Measurements from ENCODE around the gene COTL1.

COTL1 gene

GRCh38 chr16:84661418-84662060, 43.7 kb upstream of the COTL1 start:
- TF ChIP-seq, protein P1, sequence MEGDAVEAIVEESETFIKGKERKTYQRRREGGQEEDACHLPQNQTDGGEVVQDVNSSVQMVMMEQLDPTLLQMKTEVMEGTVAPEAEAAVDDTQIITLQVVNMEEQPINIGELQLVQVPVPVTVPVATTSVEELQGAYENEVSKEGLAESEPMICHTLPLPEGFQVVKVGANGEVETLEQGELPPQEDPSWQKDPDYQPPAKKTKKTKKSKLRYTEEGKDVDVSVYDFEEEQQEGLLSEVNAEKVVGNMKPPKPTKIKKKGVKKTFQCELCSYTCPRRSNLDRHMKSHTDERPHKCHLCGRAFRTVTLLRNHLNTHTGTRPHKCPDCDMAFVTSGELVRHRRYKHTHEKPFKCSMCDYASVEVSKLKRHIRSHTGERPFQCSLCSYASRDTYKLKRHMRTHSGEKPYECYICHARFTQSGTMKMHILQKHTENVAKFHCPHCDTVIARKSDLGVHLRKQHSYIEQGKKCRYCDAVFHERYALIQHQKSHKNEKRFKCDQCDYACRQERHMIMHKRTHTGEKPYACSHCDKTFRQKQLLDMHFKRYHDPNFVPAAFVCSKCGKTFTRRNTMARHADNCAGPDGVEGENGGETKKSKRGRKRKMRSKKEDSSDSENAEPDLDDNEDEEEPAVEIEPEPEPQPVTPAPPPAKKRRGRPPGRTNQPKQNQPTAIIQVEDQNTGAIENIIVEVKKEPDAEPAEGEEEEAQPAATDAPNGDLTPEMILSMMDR (IDR thresholded peaks at IDR 0.05) = no peak
- no peak overlapping the region for H3K4me3 ChIP-seq (ENCODE audit: low read depth in 1 of 2, low read length in 1 of 2)
- H3K27ac ChIP-seq = no peak overlapping the region
- H3K4me1 ChIP-seq (ENCODE audit: control insufficient read depth in 1 of 2, insufficient read depth in 1 of 2, low read depth in 1 of 2, low read length in 1 of 2) = no peaks in the 10 kb centered on the region
- no peaks in the 10 kb centered on the region for H3K9me3 ChIP-seq
- H3K36me3 ChIP-seq = peaks cover 99% of the 10 kb centered on the region
- H3K27me3 ChIP-seq = no peaks in the 10 kb centered on the region

GRCh38 chr16:84660973-84661372, 43.1 kb upstream of the COTL1 start:
- TF ChIP-seq, protein P1 (IDR thresholded peaks at IDR 0.05) = no peak
- no peak overlapping the region for H3K27ac ChIP-seq
- peaks cover 93% of the 10 kb centered on the region for H3K36me3 ChIP-seq
- H3K4me1 ChIP-seq (ENCODE audit: control insufficient read depth in 1 of 2, insufficient read depth in 1 of 2, low read depth in 1 of 2, low read length in 1 of 2) = no peaks in the 10 kb centered on the region
- no peak overlapping the region for H3K4me3 ChIP-seq (ENCODE audit: low read depth in 1 of 2, low read length in 1 of 2)
- no peaks in the 10 kb centered on the region for H3K9me3 ChIP-seq
- H3K27me3 ChIP-seq = no peaks in the 10 kb centered on the region

DNA sequence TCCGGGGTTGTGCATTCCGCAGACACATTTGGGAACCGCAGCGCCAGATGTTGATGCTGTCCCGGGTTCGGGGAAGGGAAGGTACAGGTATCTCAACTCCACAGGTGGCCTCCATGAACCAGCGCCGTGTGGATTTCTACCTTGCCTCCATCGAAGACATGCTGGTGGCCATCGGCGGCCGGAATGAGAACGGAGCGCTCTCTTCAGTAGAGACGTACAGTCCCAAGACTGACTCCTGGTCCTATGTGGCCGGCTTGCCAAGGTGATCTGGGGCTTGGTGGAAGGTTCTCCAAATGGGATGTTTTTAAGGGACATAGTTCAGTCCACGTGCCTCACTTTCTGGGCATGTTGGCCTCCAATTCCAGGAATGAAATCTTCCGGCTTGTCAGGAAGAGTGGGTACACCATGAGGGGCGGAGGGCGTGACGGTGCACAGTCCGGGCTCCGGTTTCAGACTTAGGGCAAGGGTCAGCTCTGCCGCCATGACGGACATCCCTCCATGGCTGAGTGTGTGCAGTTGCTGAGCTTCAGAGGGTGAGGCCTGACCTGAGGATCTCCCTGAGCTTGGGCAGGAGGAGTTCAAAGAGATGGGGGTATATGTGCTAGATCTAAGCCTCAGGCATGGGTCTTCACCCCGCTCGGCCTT, 41.9 kb upstream of the COTL1 start:
- Histone ChIP-seq H3K27ac (no peak overlapping the region), H3K4me1 (ENCODE audit: control insufficient read depth in 1 of 2, insufficient read depth in 1 of 2, low read depth in 1 of 2, low read length in 1 of 2) (no peaks in the 10 kb centered on the region), H3K27me3 (no peaks in the 10 kb centered on the region), H3K36me3 (peaks cover 87% of the 10 kb centered on the region), H3K4me3 (ENCODE audit: low read depth in 1 of 2, low read length in 1 of 2) (no peak overlapping the region), H3K9me3 (no peaks in the 10 kb centered on the region)
- TF ChIP-seq, protein P1 (IDR thresholded peaks at IDR 0.05) = no peak

DNA sequence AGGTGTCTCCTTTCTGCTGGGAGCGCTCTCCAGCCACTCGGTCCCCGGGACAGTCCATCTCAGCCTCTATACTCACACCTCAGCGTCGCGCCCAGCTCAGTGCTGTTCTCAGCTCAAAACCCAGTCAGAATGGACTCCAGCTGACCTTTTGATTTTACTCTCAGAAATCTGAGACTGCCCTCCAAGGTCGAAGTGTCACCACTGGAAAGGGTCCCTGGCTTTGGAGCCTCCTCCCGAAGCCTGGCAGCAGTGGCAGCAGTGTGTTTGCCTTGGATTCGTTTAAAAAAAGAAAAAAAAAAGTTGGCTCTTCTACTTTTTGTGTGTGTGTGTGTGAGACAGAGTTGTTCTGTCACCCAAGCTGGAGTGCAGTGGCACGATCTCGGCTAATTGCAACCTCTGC, 40.8 kb upstream of the COTL1 start:
- Histone ChIP-seq H3K9me3 (no peaks in the 10 kb centered on the region), H3K36me3 (peaks cover 82% of the 10 kb centered on the region), H3K27me3 (no peaks in the 10 kb centered on the region), H3K27ac (no peak overlapping the region), H3K4me3 (ENCODE audit: low read depth in 1 of 2, low read length in 1 of 2) (no peak overlapping the region), H3K4me1 (ENCODE audit: control insufficient read depth in 1 of 2, insufficient read depth in 1 of 2, low read depth in 1 of 2, low read length in 1 of 2) (no peaks in the 10 kb centered on the region)
- TF ChIP-seq, protein P1 (IDR thresholded peaks at IDR 0.05) = no peak

DNA sequence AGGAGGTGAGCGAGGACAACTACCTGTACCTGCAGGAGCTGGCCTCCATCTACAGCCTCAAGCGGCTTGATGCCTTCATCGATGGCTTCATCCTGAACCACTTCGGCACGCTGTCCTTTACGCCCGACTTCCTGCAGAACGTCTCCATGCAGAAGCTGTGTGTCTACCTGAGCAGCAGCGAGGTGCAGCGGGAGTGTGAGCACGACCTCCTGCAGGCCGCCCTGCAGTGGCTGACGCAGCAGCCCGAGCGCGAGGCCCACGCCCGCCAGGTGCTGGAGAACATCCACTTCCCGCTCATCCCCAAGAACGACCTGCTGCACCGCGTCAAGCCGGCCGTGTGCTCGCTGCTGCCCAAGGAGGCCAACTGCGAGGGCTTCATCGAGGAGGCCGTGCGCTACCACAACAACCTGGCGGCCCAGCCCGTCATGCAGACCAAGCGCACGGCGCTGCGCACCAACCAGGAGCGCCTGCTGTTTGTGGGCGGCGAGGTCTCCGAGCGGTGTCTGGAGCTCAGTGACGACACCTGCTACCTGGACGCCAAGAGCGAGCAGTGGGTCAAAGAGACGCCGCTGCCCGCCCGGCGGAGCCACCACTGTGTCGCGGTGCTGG, 39.5 kb upstream of the COTL1 start:
- TF ChIP-seq, protein P1 (IDR thresholded peaks at IDR 0.05) = no peak
- peaks cover 81% of the 10 kb centered on the region for H3K36me3 ChIP-seq

More for the DNA sequence above, 39.5 kb upstream of the COTL1 start:
- no peak overlapping the region for H3K4me3 ChIP-seq (ENCODE audit: low read depth in 1 of 2, low read length in 1 of 2)
- H3K27me3 ChIP-seq = no peaks in the 10 kb centered on the region
- no peaks in the 10 kb centered on the region for H3K9me3 ChIP-seq
- H3K27ac ChIP-seq = no peak overlapping the region
- no peaks in the 10 kb centered on the region for H3K4me1 ChIP-seq (ENCODE audit: control insufficient read depth in 1 of 2, insufficient read depth in 1 of 2, low read depth in 1 of 2, low read length in 1 of 2)
